ENCODE measurements around the gene ZDHHC24.

ZDHHC24 gene

DNA sequence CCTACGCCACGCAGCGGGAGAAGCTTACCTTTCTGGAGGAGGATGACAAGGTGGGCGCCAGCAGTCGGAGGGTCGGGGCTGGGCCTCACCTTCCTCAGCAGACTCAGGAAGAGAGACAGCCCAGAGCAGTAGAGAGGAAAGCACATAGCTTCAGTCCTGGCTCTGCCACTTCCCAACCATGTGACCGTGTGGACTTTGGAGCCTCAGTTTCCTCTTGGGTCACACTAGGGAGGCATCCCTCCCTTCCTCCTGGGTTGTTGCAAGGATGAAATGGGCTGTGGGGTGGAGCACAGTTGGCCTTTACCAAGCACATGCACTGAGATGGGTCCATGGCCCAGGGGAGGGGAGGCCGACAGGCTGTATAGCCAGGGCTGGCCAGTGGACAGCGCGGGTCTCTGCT is 52.7 kb downstream of the ZDHHC24 start:
- no peak for DNase-seq

DNA sequence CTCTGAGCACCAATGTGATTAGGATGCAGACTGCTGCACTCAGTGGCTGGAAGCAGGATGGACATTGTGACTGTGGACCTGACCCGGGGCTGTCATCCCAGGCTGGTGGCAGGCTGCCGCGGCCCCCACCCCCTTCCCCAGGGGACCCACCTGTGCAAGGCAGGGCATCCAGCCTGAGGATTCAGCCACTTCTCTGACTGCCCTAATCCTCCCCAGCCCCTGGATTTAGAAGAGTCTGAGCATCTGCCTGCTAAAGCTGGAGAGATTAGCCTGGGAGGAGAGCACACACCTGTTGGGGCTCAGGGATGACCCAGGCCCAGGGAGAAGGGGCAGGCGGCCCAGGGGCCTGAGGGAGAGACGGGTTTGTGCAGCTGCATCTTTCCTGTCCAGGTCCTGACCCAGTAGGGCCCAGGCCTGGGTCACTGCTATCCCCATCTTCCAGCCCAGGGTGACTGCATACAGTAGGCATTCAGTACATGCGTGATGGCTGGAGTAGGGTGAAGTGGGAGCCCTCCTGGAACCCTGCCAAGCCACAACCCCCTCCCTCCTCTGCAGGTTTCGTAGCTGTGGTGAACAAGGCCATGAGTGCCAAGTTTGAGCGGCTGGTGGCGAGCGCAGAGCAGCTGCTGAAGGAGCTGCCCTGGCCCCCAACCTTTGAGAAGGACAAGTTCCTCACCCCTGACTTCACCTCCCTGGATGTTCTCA is 53.5 kb downstream of the ZDHHC24 start:
- no peak for DNase-seq

DNA sequence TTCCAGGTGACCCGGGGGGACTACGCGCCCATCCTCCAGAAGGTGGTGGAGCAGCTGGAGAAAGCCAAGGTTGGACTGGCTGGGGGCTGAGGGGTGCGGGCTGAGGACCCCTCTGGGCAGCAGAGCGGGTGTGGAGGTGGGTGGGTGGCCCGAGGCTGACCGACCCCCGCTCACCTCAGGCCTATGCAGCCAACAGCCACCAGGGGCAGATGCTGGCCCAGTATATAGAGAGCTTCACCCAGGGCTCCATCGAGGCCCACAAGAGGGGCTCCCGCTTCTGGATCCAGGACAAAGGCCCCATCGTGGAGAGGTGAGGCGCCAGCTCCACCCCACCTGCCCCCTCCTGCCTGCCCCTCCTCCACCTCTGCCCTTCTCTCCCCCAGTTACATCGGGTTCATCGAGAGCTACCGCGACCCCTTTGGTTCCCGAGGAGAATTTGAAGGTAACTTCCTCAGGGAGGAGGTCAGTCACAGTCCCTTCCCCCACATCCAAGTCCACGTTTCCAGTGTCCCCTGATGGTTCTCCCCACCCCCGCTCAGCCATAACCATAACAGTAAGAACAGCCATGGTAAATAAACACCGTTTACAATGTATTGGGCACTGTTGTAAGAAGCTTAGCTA is 54.4 kb downstream of the ZDHHC24 start:
- DNase-seq: no peak

DNA sequence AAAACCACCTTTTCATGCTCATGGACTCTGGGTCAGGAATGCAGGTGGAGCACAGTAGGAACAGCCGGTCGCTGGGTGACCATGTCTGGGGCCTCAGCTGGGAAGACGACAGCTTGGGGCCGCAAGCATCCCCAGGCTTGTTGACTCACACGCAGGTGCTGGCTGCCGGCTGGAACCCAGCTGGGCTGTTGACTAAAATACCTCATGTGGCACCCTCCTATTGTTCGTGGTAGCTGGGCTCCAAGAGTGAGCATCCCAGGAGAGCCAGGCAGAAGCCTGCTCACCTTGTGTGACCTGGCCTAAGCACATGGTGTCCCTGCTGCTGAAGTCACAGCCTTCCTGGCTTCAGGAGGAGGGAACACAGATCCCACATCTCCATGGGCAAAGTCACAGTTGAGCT is 56.2 kb downstream of the ZDHHC24 start:
- no peak for DNase-seq

DNA sequence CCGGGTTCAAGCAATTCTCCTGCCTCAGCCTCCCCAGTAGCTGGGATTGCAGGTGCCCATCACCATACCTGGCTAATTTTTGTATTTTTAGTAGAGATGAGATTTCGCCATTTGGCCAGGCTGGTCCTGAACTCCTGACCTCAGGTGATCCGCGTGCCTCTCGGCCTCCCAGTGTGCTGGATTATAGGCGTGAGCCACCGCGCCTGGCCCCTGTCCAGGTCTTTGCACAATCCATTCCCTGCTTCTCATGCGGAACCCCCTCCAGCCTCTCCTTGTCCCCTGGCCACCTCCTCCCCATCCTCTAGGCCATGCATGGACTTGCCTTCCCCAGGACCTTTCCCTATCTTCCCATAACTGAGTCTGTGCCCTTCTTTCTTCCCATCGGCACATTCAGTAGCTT is 56.9 kb downstream of the ZDHHC24 start:
- DNase-seq: no peak

DNA sequence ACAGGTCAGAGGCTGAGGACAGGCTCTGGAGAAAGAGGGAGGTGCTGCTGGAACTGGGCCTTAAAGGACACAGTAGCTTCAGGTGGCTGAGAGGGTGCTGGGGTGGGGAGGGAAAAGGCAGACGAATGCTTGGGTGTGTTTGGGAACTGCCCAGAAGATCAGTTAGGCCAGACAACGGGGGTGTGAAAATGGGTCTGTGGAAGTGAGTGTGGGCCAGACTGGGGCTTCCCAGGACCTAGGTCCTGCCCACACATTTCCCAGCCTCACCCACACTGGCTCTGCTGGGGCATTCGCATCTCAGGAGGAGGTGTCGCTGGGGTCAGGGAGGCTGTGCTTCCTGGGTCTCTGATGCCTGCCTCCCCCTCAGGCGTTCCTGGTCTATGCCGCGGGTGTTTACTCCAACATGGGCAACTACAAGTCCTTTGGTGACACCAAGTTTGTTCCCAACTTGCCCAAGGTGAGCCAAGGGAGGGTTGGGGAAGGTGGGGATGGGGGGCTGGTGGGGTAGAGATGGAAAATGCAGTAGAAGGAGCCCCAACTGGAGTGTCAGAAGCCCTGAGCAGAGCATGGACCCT is 61.0 kb downstream of the ZDHHC24 start:
- no peak for DNase-seq

DNA sequence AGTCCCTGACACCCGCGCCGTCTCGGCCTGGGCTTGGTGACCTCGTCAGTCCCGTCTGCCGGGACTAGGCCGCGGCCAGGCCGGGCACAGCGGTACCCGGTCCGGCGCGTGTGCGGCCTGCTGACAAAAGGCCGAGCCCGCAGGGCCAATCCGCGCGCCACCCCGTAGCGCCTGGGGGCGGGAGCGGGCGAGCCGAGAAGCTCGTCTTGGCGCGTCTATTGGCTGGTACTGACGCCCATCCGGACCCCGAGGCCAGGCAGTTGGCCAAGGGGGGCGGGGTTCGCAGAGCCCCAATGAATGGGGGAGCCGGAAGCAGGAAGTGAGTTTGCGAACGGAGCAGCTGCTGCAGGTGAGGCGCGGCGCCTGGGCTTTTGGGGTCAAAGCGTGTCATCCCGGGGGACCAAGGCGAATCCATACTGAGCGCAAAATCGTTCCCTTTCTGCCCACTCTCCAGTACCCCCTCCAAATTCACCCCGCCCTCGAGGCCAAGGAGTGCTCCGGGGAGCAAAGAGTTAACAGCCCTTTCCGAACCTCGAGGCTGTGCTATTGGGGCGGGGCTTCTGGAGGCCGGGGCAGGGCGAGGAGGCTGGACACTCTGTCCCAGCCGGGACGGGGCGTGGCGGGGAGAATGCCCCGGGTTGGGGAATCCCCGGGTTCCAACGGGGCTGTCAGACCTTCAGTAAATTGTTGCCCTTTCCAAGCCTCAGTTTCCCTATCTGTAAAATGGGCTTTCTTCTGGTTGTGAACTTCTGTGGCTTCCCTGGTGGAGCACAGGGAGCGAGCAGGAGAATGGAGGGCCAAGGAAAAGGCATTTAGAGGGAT is 65.5 kb downstream of the ZDHHC24 start, which contains the start of gene DPP3:
DPP3 (plus strand) TSS at position 318 of the 822 bp plus-strand sequence. CDS start 1,767 bp downstream, outside the sequence.
- peak; percentile 96 for DNase-seq

DNA sequence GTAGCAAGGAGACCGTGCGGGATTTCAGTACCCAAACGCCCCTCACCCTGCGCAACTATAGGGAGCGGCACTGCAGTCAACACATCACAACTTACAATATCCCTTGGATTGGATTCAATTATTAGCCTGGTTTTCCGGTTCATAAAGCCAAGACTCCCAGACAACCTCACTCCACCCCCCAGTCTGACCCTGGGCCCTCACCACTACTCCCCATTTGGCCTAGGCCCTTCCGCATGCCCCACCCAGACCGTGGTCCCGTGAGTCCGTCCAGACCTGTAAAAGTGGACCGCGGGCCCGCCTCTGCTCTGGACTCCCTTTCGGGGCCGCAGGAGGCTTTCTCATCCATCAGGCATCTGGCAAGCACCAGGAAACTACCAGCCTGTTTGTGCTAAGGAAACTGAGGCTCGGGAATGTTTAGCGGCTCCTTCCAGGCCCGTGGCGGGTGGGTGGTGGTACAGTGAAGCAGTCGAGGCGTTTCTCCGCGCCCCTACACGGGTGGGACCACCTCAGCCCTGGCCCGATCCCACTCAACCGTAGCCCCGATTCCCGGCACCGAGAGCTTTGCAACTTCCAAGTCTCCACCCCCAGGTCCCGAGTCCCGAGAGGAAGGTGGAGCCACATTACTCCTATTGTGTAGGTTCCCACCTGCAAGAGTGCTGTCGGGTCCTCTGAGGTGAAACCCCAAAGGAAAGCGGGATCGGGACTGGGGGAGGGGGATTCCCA is 66.3 kb downstream of the ZDHHC24 start:
- peak; percentile 87 for DNase-seq

DNA sequence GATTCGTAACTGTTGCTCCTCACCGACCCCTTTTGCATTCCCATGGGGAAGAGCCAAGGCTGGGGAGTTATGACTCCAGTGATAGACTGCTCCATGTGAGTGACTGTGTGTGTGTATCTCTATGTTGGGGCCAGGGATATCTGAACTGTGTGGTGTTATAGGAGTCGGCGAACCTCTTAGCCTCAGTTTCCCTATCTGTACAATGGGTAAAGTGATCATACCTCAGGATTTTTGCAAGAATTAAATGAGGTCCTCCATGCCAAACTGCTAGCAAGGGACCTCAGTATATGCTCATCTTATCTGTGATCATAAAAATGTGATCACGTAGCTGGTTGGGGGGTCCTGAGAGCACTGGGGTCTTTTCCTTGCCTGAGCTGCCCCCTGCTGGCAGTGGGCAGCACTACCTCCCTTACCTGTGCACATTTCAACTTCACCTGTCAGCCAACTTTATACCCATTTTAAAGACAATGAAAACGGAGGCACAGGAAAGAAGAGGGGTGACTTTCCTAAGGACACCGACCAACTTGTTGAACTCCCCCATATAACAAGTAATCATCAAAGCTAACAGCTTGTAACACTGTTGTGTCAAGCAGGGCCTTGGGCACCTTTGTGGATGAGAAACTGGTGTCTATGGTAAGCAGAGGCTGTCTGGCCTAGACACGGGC is 67.0 kb downstream of the ZDHHC24 start:
- DNase-seq: no peak

DNA sequence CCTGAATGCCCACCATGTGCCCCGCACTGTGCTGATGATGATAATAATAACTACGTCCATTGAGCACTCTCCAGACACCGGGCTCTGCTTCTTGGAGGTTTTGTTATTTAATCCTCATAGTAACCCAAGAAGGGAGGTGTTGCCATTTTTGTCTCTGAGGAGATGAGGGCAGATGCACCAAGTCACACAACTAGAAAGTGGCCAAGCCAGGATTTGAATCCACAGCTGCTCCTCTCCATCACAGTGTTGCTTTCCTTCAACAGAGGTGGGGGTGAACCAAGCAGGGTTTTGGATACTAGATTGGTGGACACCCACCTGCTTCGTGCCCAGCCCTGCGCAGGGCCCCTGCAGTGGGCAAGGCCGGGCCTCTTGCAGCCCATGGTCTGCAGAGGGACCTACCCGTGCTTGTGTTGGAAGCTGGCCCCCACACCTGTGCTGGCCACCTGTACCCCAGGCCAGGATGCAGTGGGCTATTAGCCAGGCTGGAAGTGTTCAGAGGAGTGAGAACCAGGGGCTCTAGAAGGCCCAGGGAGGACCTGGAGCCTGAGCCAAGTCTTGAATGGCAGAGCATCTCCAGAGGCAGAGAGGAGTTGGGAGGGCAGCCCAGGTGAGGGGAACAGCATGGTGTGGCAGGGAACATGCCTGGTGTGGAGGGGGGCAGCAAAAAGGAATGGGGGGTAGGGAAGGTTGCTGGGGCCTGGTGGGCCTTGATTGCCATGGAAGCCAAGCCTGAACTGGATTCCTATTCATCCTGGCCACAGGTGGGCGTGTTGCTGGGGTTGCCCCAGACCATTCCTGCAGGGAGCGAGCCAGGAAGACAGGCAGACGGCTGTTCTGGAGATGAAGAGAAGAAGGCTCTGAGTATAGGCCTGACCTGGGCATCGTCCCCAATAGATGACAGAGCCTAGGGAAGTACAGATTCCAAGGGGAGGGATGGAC is 68.3 kb downstream of the ZDHHC24 start:
- DNase-seq: no peak

DNA sequence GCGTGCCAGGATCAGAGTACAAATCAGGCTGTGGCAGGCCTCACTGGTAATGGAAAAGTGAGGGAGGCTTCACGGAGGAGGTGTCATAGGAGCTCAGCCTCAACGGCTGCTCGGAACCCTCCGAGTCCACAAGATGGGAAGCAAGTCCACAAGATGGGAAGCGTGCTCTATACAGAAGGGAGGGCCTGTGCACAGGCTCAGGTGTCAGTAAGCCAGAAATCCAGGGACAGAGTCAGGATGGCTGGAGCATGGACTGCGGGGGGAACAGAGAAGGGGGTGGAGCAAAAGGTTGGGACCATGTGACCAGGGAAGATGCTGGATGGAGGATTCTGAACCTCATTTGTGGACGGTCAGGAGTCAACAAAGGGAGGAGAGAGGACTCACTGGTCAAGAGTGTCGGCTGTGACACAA is 69.0 kb downstream of the ZDHHC24 start:
- no peak for DNase-seq

DNA sequence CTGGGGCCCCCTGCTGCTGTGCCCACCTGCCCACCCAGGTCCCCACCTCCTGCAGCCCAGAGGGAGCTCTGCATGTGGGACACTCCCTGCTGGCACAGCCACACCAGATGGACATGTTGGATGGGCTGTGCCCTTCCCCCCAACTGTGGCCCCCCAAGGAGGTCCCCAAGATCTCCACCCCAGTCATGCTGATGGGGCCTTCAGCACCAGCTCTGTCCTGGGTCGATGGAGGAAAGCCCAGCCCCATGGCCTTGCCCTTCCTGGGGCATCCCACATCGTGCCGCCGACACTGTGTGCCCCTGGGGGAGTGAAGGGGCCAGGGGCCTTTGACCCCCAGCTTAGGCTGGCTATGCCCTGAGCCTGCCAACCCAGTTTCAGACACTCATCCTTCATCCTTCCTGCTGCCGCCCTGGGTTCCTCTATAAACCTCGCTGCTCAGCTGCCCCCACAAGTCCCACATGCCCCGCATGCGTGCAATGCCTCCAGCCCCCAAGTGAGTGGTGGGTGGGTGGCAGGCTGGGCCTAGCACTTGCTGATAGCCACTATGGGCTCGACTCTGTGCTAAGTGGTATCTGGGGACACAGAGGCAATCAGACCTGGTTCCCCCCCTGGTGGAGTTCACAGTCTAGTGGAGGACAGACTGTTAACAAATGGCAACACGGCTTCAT is 69.5 kb downstream of the ZDHHC24 start:
- no peak for DNase-seq

DNA sequence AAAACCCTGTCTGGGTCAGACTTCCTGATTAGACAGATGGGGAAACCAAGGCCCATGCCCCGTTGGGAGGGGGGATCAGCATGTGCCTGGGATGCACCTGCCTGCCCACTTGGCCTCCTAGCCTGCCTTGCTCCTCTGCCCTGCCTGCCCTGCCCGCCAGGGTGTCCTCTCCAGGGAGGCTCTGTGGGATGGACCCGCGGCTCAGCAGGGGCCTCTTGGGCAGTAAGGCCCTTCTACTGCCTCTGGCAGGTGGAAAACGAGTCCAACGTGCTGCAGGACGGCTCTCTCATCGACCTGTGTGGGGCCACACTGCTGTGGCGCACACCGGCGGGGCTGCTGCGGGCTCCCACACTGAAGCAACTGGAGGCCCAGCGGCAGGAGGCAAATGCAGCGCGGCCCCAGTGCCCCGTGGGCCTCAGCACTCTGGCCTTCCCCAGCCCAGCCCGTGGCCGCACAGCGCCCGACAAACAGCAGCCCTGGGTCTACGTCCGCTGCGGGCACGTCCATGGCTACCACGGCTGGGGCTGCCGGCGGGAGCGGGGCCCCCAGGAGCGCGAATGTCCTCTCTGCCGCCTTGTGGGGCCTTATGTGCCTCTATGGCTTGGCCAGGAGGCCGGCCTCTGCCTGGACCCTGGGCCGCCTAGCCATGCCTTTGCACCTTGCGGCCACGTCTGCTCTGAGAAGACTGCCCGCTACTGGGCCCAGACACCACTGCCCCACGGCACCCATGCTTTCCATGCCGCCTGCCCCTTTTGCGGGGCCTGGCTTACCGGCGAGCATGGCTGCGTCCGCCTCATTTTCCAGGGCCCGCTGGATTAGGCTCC is 70.3 kb downstream of the ZDHHC24 start:
- no peak for DNase-seq

DNA sequence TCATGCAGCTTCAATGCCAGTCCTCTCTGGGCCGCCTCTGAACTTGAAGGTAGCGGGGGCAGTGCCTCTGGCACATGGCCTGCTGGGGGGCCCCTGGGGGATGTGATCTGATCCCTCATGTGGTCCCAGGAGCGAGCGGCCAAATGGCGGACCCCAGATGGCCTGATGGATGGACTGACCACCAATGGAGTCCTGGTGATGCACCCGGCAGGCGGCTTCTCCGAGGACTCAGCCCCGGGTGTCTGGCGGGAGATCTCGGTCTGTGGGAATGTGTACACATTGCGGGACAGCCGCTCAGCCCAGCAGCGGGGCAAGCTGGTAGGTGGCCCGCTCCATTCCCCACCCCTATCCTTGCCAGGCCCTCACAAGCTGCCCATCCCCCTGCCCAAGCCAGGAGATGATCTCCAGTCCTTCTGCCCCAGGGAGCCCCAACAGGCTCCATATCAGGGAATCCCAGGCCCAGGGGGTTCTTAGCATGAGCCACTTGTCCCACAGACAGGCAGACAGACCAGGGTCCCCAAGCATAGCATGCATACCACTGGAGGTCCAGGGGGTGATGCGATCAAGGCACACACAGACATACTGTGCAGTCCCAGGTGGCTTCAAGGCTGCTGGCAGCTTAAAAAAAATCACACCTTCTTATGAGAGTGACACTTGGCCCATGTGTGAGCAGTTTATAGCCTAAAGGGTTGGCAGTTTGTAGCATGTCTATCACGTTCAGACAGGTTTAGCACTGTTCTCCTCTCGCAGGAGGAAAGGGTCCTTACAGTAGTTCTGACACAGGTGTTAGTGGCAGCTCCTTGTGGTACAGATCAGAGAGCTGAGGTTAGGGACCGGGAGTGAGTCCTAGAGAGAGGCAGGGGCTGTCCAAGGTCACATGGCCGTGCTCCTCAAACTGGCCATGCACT is 72.0 kb downstream of the ZDHHC24 start:
- no peak for DNase-seq

DNA sequence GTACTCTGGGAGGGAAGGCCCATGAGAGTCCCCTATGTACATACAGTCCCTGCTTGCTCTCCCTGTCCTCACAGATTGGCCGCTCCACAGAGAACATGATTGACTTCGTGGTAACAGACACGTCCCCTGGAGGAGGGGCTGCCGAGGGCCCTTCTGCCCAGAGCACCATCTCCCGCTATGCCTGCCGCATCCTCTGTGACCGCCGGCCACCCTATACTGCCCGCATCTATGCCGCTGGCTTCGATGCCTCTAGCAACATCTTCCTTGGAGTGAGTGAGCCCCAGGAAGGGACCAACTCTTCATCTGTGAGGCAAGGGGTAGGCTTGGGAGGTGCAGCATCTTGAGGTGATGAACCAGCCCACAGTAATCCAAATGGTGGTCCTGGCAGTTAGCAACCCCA is 72.7 kb downstream of the ZDHHC24 start:
- DNase-seq: no peak

DNA sequence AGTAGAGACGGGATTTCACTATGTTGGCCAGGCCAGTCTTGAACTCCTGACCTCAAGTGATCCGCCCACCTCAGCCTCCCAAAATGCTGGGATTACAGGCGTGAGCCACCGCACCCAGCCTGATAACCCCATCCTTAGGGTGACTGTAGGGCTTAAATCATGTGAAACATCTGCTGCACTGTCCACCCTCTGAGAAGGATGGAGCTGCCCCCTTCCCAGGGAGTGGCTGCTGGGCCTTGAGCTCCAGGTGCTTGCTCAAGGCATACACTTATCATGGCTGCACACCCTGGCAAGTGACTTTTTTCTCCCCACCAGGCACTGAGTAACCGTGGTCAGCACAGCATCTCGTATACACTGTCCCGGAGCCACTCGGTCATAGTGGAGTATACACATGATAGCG is 73.8 kb downstream of the ZDHHC24 start:
- DNase-seq: no peak

DNA sequence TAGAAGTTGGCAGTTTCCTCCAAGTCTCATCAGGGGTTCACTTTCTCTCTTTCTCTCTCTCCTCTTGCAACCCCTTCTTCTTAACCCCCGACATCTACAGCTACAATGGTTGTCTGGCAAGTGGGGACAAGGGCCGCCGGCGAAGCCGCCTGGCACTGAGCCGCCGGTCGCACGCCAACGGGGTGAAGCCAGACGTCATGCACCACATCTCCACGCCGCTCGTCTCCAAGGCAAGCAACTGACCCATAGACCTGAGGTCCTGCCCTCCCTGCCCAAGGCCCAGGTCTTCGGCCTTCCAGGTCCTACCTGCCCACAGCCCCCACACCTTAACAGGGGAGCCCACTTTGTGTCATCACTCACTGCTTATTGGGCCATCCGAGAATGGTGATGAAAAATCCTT is 74.7 kb downstream of the ZDHHC24 start:
- no peak for DNase-seq
